DOHH2 (cell line): Measurements from ENCODE around the gene SHC4.

Source experiments
- H3F3A ChIP-seq: fragments of 200-600 bp; sonication (generic), shearing (Covaris generic); 2 replicates; pipeline ENCODE4 v1.6.0; 2016; ENCODE audit warnings: antibody characterized with exemption, mild to moderate bottlenecking; ENCODE audit not compliant: control insufficient read depth, insufficient read depth
- H3K27ac ChIP-seq: fragments of 200-600 bp; sonication (generic); 2 replicates; pipeline ENCODE4 v1.5.1; 2014; ENCODE audit warnings: low read depth, mild to moderate bottlenecking, low read length, moderate library complexity
- H3K27me3 ChIP-seq: fragments of 200-600 bp; sonication (generic); 2 replicates; pipeline ENCODE4 v1.6.1; 2014; ENCODE audit warnings: mild to moderate bottlenecking, low read length, mixed read lengths; ENCODE audit not compliant: control insufficient read depth
- H3K36me3 ChIP-seq: fragments of 200-600 bp; sonication (generic); 2 replicates; pipeline ENCODE4 v1.6.1; 2014; ENCODE audit warnings: mild to moderate bottlenecking, low read length, moderate library complexity, mixed read lengths; ENCODE audit not compliant: control insufficient read depth
- H3K4me1 ChIP-seq: fragments of 200-600 bp; sonication (generic); 2 replicates; pipeline ENCODE4 v1.6.1; 2014; ENCODE audit warnings: mild to moderate bottlenecking, low read length, mixed read lengths; ENCODE audit not compliant: control insufficient read depth
- H3K4me2 ChIP-seq: fragments of 200-600 bp; sonication (generic); 2 replicates; pipeline ENCODE4 v1.6.0; 2014; ENCODE audit warnings: mild to moderate bottlenecking, low read length, moderate library complexity
- H3K4me3 ChIP-seq: fragments of 200-600 bp; sonication (generic); 2 replicates; pipeline ENCODE4 v1.5.1; 2014; ENCODE audit warnings: mild to moderate bottlenecking, low read length, mixed read lengths
- H3K79me2 ChIP-seq: fragments of 200-600 bp; sonication (generic); 2 replicates; pipeline ENCODE4 v1.6.1; 2014; ENCODE audit warnings: mild to moderate bottlenecking, low read length, mixed read lengths; ENCODE audit not compliant: control insufficient read depth
- H3K9me2 ChIP-seq: fragments of 200-600 bp; sonication (generic); replicated peaks from 2 replicates; pipeline ENCODE4 v1.6.1; 2014; ENCODE audit warnings: mild to moderate bottlenecking, low read length, mixed read lengths; ENCODE audit not compliant: control insufficient read depth
- H3K9me3 ChIP-seq: fragments of 200-600 bp; sonication (generic); 2 replicates; pipeline ENCODE4 v1.6.1; 2014; ENCODE audit warnings: antibody characterized with exemption, low read length, mixed read lengths; ENCODE audit not compliant: control insufficient read depth, insufficient read depth
- H4K20me1 ChIP-seq: fragments of 200-600 bp; sonication (generic); 2 replicates; pipeline ENCODE4 v1.6.0; 2014; ENCODE audit warnings: low read depth, mild to moderate bottlenecking, antibody characterized with exemption, low read length, moderate library complexity; ENCODE audit not compliant: control insufficient read depth, insufficient read depth
- CTCF ChIP-seq: fragments of 200-600 bp; sonication (generic); IDR thresholded peaks from one replicate; pipeline ENCODE4 v1.5.1; 2014; ENCODE audit warnings: antibody characterized with exemption, mild to moderate bottlenecking, low read depth, low read length; ENCODE audit not compliant: poor library complexity, severe bottlenecking
- EZH2phosphoT487 ChIP-seq: fragments of 200-600 bp; sonication (generic); IDR thresholded peaks from 2 replicates; pipeline ENCODE4 v1.6.1; 2017; ENCODE audit warnings: borderline replicate concordance, mild to moderate bottlenecking, antibody characterized with exemption, low read length, moderate library complexity, mixed read lengths

SHC4 gene

GRCh38 chr15:48845123-48845522 lies 118.6 kb downstream of the SHC4 start:
- no peaks in the 10 kb centered on the region for H3K36me3 ChIP-seq
- H3F3A ChIP-seq = no peaks in the 10 kb centered on the region
- no peaks in the 10 kb centered on the region for H3K27me3 ChIP-seq
- H3K9me3 ChIP-seq = no peaks in the 10 kb centered on the region
- H3K4me2 ChIP-seq = no peak overlapping the region
- H3K9me2 ChIP-seq = no peaks in the 10 kb centered on the region
- H3K27ac ChIP-seq = no peak overlapping the region
- no peaks in the 10 kb centered on the region for H4K20me1 ChIP-seq
- TF ChIP-seq CTCF (no peak), EZH2phosphoT487 (no peak)
- no peaks in the 10 kb centered on the region for H3K4me1 ChIP-seq
- no peak overlapping the region for H3K4me3 ChIP-seq
- no peaks in the 10 kb centered on the region for H3K79me2 ChIP-seq

DNA sequence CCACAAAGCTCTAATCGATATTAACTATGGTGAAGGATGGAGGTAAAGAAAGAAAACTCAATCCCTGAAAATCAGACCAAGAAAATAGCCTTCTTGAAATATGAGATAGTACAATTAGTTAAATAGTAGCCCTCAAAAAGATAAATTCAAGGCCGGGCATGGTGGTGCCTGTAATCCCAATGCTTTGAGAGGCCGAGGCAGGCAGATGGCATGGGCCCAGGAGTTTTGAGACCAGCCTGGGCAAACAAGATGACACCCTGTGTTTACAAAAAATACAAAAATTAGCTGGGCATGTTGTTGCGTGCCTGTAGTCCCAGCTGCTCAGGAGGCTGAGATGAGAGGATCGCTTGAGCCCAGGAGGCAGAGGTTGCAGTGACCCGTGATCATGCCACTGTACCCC lies 121.2 kb downstream of the SHC4 start:
- Histone ChIP-seq H3K36me3 (no peaks in the 10 kb centered on the region), H3K9me3 (no peaks in the 10 kb centered on the region), H3K4me2 (no peak overlapping the region), H3K4me3 (no peak overlapping the region), H3K27ac (no peak overlapping the region), H4K20me1 (no peaks in the 10 kb centered on the region), H3K4me1 (no peaks in the 10 kb centered on the region), H3K79me2 (no peaks in the 10 kb centered on the region), H3F3A (no peaks in the 10 kb centered on the region), H3K27me3 (no peaks in the 10 kb centered on the region), H3K9me2 (no peaks in the 10 kb centered on the region)
- TF ChIP-seq EZH2phosphoT487 (no peak), CTCF (no peak)

DNA sequence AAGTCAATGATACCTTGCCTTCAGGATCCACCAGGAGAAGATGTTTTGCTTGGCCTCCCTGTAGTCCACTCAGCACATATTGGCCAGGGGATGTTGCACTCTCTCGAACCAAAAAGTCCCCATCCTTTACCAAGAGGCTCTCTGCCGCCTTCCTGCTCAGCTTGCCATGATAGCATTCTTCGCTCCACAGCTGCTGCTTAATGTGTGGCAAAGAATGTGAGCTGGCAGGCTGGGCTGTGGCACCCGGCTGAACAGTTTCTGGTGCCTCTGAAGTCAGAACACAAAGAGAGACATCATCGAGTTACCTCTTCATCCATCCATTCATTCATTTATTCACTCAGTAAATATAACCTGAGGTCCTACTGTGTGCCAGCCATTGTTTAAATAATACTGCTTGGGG lies 129.0 kb downstream of the SHC4 start:
- Histone ChIP-seq H3K9me3 (no peaks in the 10 kb centered on the region; the same call in 1 of the 2 replicates), H3K27ac (no peak overlapping the region), H3K9me2 (no peaks in the 10 kb centered on the region), H3K27me3 (0 out of 2 replicates have a peak, but pooled peaks cover 2% of the 10 kb centered on the region), H3F3A (no peaks in the 10 kb centered on the region), H3K36me3 (no peaks in the 10 kb centered on the region), H3K4me2 (no peak overlapping the region), H4K20me1 (no peaks in the 10 kb centered on the region), H3K79me2 (no peaks in the 10 kb centered on the region), H3K4me3 (no peak overlapping the region), H3K4me1 (no peaks in the 10 kb centered on the region)
- TF ChIP-seq CTCF (no peak), EZH2phosphoT487 (no peak)
